ENCODE results near the gene HCFC1R1. TPM values are rescaled to one million over a fixed set of nuclear protein-coding genes. Genes with fewer than 3 reads are reported as not detected.

Gene HCFC1R1
- total RNA-seq, 1 donor from 2014 or later: 65.7 TPM

DNA sequence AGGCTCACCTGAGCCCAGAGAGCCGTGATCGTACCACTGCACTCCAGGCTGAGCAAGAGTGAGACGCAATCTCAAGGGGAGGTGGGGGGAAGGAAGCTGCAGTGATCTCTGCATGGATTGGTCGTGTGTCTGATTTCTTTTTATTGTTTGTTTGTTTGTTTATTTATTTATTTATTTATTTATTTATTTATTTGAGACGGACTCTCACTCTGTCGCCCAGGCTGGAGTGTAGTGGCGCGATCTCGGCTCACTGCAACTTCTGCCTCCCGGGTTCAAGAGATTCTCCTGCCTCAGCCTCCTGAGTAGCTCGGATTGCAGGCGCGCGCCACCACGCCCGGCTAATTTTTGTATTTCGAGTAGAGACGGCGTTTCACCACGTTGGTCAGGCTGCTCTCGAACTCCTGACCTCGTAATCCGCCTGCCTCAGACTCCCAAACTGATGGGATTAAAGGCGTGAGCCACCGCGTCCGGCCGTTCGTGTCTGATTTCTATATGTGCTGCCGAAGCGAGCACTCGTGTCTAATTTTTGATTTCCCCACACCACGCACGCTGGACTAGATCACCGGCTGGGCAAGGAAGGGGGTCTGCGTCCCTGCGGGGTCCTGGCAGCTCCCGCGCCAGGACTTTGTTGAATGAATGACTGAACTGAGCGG, 4.0 kb downstream of the HCFC1R1 start:
- no peaks in the 10 kb centered on the region for H3K9me3 Mint-ChIP-seq
- peaks cover 59% of the 10 kb centered on the region for H3K4me1 Mint-ChIP-seq
- TF ChIP-seq, protein P1, sequence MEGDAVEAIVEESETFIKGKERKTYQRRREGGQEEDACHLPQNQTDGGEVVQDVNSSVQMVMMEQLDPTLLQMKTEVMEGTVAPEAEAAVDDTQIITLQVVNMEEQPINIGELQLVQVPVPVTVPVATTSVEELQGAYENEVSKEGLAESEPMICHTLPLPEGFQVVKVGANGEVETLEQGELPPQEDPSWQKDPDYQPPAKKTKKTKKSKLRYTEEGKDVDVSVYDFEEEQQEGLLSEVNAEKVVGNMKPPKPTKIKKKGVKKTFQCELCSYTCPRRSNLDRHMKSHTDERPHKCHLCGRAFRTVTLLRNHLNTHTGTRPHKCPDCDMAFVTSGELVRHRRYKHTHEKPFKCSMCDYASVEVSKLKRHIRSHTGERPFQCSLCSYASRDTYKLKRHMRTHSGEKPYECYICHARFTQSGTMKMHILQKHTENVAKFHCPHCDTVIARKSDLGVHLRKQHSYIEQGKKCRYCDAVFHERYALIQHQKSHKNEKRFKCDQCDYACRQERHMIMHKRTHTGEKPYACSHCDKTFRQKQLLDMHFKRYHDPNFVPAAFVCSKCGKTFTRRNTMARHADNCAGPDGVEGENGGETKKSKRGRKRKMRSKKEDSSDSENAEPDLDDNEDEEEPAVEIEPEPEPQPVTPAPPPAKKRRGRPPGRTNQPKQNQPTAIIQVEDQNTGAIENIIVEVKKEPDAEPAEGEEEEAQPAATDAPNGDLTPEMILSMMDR (IDR thresholded peaks at IDR 0.05; ENCODE audit: unreplicated experiment): no peak
- peaks cover 6% of the 10 kb centered on the region for H3K36me3 Mint-ChIP-seq
- H3K4me3 Mint-ChIP-seq: peak overlapping the region; percentile 84
- peak overlapping the region; percentile 97 for H3K27ac Mint-ChIP-seq
- no peak for DNase-seq (ENCODE audit: low spot score in 2 of 2, unreplicated experiment in 2 of 2)
- peaks cover 25% of the 10 kb centered on the region for H3K27me3 Mint-ChIP-seq (ENCODE audit: low read depth)

DNA sequence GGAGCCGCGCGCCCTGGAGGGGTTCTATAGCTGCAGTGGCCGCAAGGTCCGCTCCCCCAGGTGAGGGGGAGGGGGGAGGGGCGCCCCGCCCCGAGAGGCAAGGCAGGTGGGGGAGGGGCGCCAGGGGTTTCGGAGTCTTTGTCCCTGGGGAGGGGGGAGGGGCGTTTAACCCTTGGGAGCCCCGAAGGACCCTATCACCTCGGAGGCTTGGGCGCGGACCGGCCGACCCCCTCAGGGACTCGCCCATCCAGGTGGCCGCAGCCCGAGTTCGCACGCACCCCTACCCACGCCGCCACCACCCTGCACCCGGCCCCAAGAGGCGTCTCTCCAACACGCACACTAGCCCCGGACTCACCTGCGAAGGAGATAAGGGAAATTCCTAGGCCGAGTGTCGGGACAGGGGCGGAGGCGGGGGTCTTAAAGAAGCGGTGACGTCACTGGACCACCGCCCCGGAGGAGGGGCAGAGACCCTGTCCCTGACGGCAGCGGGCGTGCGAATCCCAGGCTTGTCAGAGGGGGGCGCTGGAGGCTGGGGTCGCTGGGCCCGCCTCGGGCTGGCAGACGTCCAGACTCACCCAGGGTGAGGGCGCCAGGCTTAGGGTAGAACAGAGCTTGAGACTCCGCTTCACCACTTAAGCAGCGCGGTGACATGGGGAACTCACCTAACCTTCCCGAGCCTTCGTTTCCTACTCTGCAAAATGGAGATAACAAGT, 5.8 kb downstream of the HCFC1R1 start, which contains the start of gene CLDN6:
Gene CLDN6 (minus strand): TSS at position 390 of the 713 bp plus-strand sequence. CDS start 2,162 bp downstream, outside the sequence.
- peak within 1 kb of the TSS; percentile 96 for H3K27ac Mint-ChIP-seq

DNA sequence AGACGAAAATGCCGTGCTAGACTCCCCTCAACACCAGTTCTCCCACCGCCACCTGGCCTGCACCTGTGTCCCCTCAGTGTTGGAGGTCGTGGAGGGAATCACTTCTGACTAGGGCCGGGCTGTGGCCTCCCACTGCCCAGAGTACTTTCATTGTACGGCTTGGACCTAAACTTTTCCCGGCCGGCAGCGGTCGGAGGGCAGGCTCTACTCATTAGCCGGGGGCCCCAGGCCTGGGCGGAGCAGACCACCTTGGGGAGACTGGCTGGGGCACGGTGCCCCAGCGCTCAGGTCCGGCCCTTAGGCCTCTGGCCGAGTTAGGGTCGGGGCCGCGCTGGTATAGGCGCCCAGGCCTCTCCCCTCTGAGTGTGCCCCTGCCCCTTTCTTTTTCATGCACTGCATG, 6.4 kb downstream of the HCFC1R1 start:
- H3K4me3 Mint-ChIP-seq: peak overlapping the region; percentile 89
- peaks cover 64% of the 10 kb centered on the region for H3K4me1 Mint-ChIP-seq
- no peaks in the 10 kb centered on the region for H3K9me3 Mint-ChIP-seq
- peaks cover 46% of the 10 kb centered on the region for H3K27me3 Mint-ChIP-seq (ENCODE audit: low read depth)
- peak overlapping the region; percentile 90 for H3K27ac Mint-ChIP-seq
- TF ChIP-seq, protein P1 (IDR thresholded peaks at IDR 0.05; ENCODE audit: unreplicated experiment): no peak
- no peak for DNase-seq (ENCODE audit: low spot score in 2 of 2, unreplicated experiment in 2 of 2)
- H3K36me3 Mint-ChIP-seq: peaks cover 4% of the 10 kb centered on the region

More for the DNA sequence above, 5.8 kb downstream of the HCFC1R1 start, which contains the start of gene CLDN6:
- Mint-ChIP-seq H3K9me3 (no peaks in the 10 kb centered on the region), H3K4me1 (peaks cover 64% of the 10 kb centered on the region), H3K36me3 (peaks cover 4% of the 10 kb centered on the region), H3K4me3 (peak within 1 kb of the TSS; percentile 89), H3K27me3 (ENCODE audit: low read depth) (peaks cover 40% of the 10 kb centered on the region)
- peak; percentile 88 to 95 for DNase-seq (ENCODE audit: low spot score in 2 of 2, unreplicated experiment in 2 of 2)
- TF ChIP-seq, protein P1 (IDR thresholded peaks at IDR 0.05; ENCODE audit: unreplicated experiment): peak; percentile 72

DNA sequence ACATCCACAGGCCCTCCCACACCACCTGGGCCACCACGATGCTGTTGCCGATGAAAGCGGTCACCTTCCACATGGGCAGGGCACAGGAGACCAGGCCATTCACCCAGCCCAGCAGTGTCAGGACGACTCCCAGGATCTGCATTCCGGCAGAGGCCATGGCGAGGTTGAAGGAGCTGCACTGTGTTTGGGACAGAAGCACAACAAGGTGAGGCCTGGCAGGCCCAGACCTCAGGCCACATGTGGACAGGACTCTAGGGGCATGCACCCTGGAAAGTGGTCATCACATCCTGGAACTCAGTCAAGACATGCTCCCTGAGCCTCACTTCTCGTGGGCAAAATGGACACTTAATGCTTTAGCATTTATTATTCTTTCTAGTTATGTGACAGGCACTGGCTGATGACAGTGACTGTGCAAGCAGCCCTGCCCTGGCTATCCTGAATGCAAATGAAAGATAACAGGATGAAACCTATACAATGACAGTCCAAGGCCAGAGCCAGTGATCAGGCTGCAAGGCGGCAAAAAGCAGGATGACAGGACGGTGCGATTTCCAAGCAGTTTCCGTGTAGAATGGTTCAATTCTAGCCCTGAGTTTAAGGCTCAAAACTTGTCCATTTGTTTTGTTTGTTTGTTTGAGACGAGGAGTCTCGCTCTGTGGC, 7.7 kb downstream of the HCFC1R1 start:
- no peak for DNase-seq (ENCODE audit: low spot score in 2 of 2, unreplicated experiment in 2 of 2)
- Mint-ChIP-seq H3K4me3 (peak overlapping the region; percentile 89), H3K27ac (peak overlapping the region; percentile 93), H3K9me3 (no peaks in the 10 kb centered on the region), H3K4me1 (peaks cover 59% of the 10 kb centered on the region), H3K36me3 (peaks cover 4% of the 10 kb centered on the region), H3K27me3 (ENCODE audit: low read depth) (peaks cover 53% of the 10 kb centered on the region)
- TF ChIP-seq, protein P1 (IDR thresholded peaks at IDR 0.05; ENCODE audit: unreplicated experiment): no peak

DNA sequence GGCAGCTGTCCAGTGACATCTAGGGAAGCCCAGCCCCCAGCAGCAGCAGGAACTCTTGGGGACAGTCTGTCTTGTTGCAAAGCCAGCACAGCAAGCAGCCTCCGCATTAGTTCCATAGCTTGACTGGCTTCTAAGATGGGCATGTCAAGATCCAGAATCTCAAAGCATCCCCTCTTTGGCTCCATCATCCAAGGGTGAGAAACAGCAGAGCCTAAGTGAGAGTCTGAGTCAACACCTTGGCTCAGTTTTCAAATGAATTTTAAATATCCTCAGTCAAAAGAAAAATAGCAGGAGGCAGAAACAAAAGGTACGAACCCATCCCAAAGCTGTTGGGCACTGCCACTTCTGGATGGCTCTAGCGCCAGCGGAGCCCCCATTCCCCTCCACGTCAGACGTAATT, 8.8 kb downstream of the HCFC1R1 start:
- H3K4me1 Mint-ChIP-seq: peaks cover 62% of the 10 kb centered on the region
- peaks cover 4% of the 10 kb centered on the region for H3K36me3 Mint-ChIP-seq
- peak overlapping the region; percentile 37 for H3K4me3 Mint-ChIP-seq
- no peak for DNase-seq (ENCODE audit: low spot score in 2 of 2, unreplicated experiment in 2 of 2)
- TF ChIP-seq, protein P1 (IDR thresholded peaks at IDR 0.05; ENCODE audit: unreplicated experiment): no peak
- H3K9me3 Mint-ChIP-seq: no peaks in the 10 kb centered on the region
- H3K27ac Mint-ChIP-seq: peak overlapping the region; percentile 80
- peaks cover 52% of the 10 kb centered on the region for H3K27me3 Mint-ChIP-seq (ENCODE audit: low read depth)
